ENCODE results near the gene HRCT1.

DNA sequence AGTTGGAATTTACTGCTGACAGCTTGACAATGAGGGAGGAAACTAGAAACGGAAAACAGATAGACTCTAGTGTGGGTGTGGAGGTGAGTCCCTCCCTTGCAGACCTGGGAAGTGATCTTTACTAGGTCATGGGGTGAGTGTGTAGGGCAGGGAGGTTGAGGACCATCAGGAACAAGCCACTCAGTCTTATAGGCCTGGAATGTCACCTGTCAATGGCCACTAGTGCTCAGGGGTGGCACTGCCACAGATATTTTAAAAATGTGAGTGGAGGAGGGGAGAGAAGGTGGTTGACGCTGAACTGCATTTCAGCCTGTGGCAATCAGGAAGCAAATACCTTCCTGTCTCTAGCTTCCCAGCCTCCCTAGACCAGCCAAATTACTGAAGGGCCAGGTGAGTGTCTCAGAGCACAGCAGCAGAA is 42.9 kb downstream of the HRCT1 start:
- TF ChIP-seq, protein P1, sequence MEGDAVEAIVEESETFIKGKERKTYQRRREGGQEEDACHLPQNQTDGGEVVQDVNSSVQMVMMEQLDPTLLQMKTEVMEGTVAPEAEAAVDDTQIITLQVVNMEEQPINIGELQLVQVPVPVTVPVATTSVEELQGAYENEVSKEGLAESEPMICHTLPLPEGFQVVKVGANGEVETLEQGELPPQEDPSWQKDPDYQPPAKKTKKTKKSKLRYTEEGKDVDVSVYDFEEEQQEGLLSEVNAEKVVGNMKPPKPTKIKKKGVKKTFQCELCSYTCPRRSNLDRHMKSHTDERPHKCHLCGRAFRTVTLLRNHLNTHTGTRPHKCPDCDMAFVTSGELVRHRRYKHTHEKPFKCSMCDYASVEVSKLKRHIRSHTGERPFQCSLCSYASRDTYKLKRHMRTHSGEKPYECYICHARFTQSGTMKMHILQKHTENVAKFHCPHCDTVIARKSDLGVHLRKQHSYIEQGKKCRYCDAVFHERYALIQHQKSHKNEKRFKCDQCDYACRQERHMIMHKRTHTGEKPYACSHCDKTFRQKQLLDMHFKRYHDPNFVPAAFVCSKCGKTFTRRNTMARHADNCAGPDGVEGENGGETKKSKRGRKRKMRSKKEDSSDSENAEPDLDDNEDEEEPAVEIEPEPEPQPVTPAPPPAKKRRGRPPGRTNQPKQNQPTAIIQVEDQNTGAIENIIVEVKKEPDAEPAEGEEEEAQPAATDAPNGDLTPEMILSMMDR (IDR thresholded peaks at IDR 0.05), result no peak
- TF ChIP-seq POLR2A (IDR thresholded peaks at IDR 0.05), result no peak

Measured in thyroid gland (tissue), 4 donors.